Neuronal stem cell (in vitro differentiated cells): ENCODE measurements around the gene LIMK2.
"Not testable (repeated sequence)": the region's sequence is repeated elsewhere in the genome, so short reads cannot be mapped to it uniquely, and the experiment has no call there.

ENCODE experiments used
- DNase-seq: peaks from one replicate; pipeline ENCODE4 v3.0.0-alpha.2; 2013; ENCODE audit warnings: low spot score
- H2AFZ ChIP-seq: one replicate; pipeline ENCODE4 v1.6.1; 2013; ENCODE audit warnings: mild to moderate bottlenecking, low read length, inconsistent platforms
- H2AK5ac ChIP-seq: 2 replicates; pipeline ENCODE4 v1.6.1; 2013; ENCODE audit warnings: low read depth, mild to moderate bottlenecking, inconsistent platforms, low read length, moderate library complexity, mixed read lengths
- H2BK120ac ChIP-seq: 2 replicates; pipeline ENCODE4 v1.6.1; 2013; ENCODE audit warnings: low read depth, mild to moderate bottlenecking, inconsistent platforms, low read length, moderate library complexity, mixed read lengths
- H2BK12ac ChIP-seq: one replicate; pipeline ENCODE4 v1.6.1; 2013; ENCODE audit warnings: low read length, inconsistent platforms
- H2BK15ac ChIP-seq: 2 replicates; pipeline ENCODE4 v1.6.1; 2013; ENCODE audit warnings: mild to moderate bottlenecking, low read length, inconsistent platforms, mixed read lengths
- H2BK5ac ChIP-seq: one replicate; pipeline ENCODE4 v1.6.1; 2013; ENCODE audit warnings: inconsistent platforms, mild to moderate bottlenecking, low read length, moderate library complexity
- H3K14ac ChIP-seq: one replicate; pipeline ENCODE4 v1.6.1; 2013; ENCODE audit warnings: low read length, inconsistent platforms
- H3K18ac ChIP-seq: 2 replicates; pipeline ENCODE4 v1.6.1; 2013; ENCODE audit warnings: low read length, inconsistent platforms
- H3K23ac ChIP-seq: 2 replicates; pipeline ENCODE4 v1.6.1; 2013; ENCODE audit warnings: low read depth, mild to moderate bottlenecking, mixed read lengths, low read length, inconsistent platforms; ENCODE audit not compliant: poor library complexity
- H3K27ac ChIP-seq: replicated peaks from 3 replicates; pipeline ENCODE4 v1.5.1; 2013; ENCODE audit warnings: low read length, inconsistent platforms
- H3K27me3 ChIP-seq, 3 experiments: 2 replicates each; pipeline ENCODE4 v1.6.1; 2013; ENCODE audit warnings: low read length in 3 of 3, mild to moderate bottlenecking in 2 of 3, inconsistent platforms in 1 of 3, low read depth in 1 of 3, mixed read lengths in 1 of 3, moderate library complexity in 1 of 3; ENCODE audit not compliant: control insufficient read depth in 3 of 3, insufficient read depth in 3 of 3
- H3K36me3 ChIP-seq, 2 donors: replicated peaks in 1 of 2; 2 replicates each; pipeline ENCODE4 v1.6.1; 2013; ENCODE audit warnings: low read length in 2 of 2; ENCODE audit not compliant: control insufficient read depth in 2 of 2, insufficient read depth in 2 of 2
- H3K4ac ChIP-seq: 2 replicates; pipeline ENCODE4 v1.6.1; 2013; ENCODE audit warnings: inconsistent platforms, mild to moderate bottlenecking, low read length, moderate library complexity
- H3K4me1 ChIP-seq, 2 donors: 1 replicate in 1 of 2; 2 replicates in 1 of 2; pipeline ENCODE4 v1.6.1; 2013; ENCODE audit warnings: low read length in 2 of 2, low read depth in 1 of 2; ENCODE audit not compliant: control insufficient read depth in 2 of 2, insufficient read depth in 1 of 2
- H3K4me2 ChIP-seq: one replicate; pipeline ENCODE4 v1.6.1; 2013; ENCODE audit warnings: mild to moderate bottlenecking, low read length, inconsistent platforms; ENCODE audit not compliant: insufficient read depth, poor library complexity, severe bottlenecking
- H3K4me3 ChIP-seq, 2 donors: 2 replicates each; pipeline ENCODE4 v1.5.1; 2013; ENCODE audit warnings: low read length in 2 of 2, mild to moderate bottlenecking in 2 of 2, inconsistent platforms in 1 of 2, moderate library complexity in 1 of 2
- H3K79me1 ChIP-seq: one replicate; pipeline ENCODE4 v1.6.1; 2013; ENCODE audit warnings: low read depth, mild to moderate bottlenecking, inconsistent platforms, low read length, moderate library complexity
- H3K9ac ChIP-seq: one replicate; pipeline ENCODE4 v1.6.1; 2013; ENCODE audit warnings: mild to moderate bottlenecking, low read depth, low read length, inconsistent platforms; ENCODE audit not compliant: poor library complexity
- H3K9me3 ChIP-seq, 2 donors: replicated peaks in 1 of 2; 2 replicates each; pipeline versions ENCODE3 to v1.6.1; 2013; ENCODE audit warnings: low read length in 2 of 2, mild to moderate bottlenecking in 2 of 2, inconsistent platforms in 1 of 2, low read depth in 1 of 2, mixed read lengths in 1 of 2, moderate library complexity in 1 of 2; ENCODE audit not compliant: control insufficient read depth in 2 of 2, insufficient read depth in 1 of 2
- H4K8ac ChIP-seq: one replicate; pipeline ENCODE4 v1.6.1; 2013; ENCODE audit warnings: low read depth, mild to moderate bottlenecking, inconsistent platforms, low read length, moderate library complexity
- H4K91ac ChIP-seq: one replicate; pipeline ENCODE4 v1.6.1; 2013; ENCODE audit warnings: low read length, low read depth, mild to moderate bottlenecking, inconsistent platforms; ENCODE audit not compliant: poor library complexity
- WGBS, 2 donors: extraction: QIAGEN DNeasy Blood & Tissue Kit; methylation state at CpG; one replicate each; pipeline ENCODE4 v1.1.7; 2013; ENCODE audit warnings: missing lambda C conversion rate in 2 of 2, mixed read lengths in 1 of 2; ENCODE audit not compliant: insufficient read length in 2 of 2, insufficient replicate concordance in 1 of 2; ENCODE audit errors: extremely low coverage in 2 of 2; 5-methylcytosine and 5-hydroxymethylcytosine counted together

The LIMK2 gene

GRCh38 chr22:31193092-31193491 is 19.0 kb upstream of the LIMK2 start:
- H3K4ac ChIP-seq = no peak overlapping the region
- H3K14ac ChIP-seq = no peak overlapping the region
- no peaks in the 10 kb centered on the region for H3K27me3 ChIP-seq
- no peak overlapping the region for H3K4me2 ChIP-seq
- H2BK15ac ChIP-seq = no peak overlapping the region
- no peak overlapping the region for H3K4me3 ChIP-seq
- no peaks in the 10 kb centered on the region for H3K79me1 ChIP-seq
- H2BK120ac ChIP-seq = no peak overlapping the region
- no peak overlapping the region for H3K23ac ChIP-seq
- H3K18ac ChIP-seq = no peak overlapping the region
- no peaks in the 10 kb centered on the region for H3K9me3 ChIP-seq
- no CpG with 5 or more reads among the region's 3 CpGs for WGBS, 2 donors
- H3K36me3 ChIP-seq = peaks cover 4 to 70% of the 10 kb centered on the region in 2 donors
- H3K27ac ChIP-seq = no peak overlapping the region
- H2BK12ac ChIP-seq = no peak overlapping the region
- H2BK5ac ChIP-seq = no peak overlapping the region
- H3K9ac ChIP-seq = no peak overlapping the region
- no peak overlapping the region for H4K91ac ChIP-seq
- no peaks in the 10 kb centered on the region for H3K4me1 ChIP-seq
- no peak for DNase-seq
- H2AFZ ChIP-seq = no peak overlapping the region
- no peak overlapping the region for H2AK5ac ChIP-seq
- H4K8ac ChIP-seq = no peak overlapping the region

- H3K9ac ChIP-seq, H3K14ac ChIP-seq, H3K27ac ChIP-seq, H2AK5ac ChIP-seq, DNase-seq, H2BK15ac ChIP-seq, H2BK120ac ChIP-seq, H3K27me3 ChIP-seq, H3K9me3 ChIP-seq, H3K4me1 ChIP-seq, H3K4me2 ChIP-seq, H2AFZ ChIP-seq, H2BK5ac ChIP-seq, H2BK12ac ChIP-seq, H4K91ac ChIP-seq, H3K18ac ChIP-seq, H4K8ac ChIP-seq, H3K4ac ChIP-seq, H3K79me1 ChIP-seq, H3K23ac ChIP-seq, H3K4me3 ChIP-seq: not testable (repeated sequence)
- H3K36me3 ChIP-seq = peaks cover 8 to 68% of the 10 kb centered on the region in 2 donors
- no CpG with 5 or more reads among the region's 5 CpGs for WGBS, 2 donors
Measured at GRCh38 chr22:31194681-31195080, 17.4 kb upstream of the LIMK2 start.

- Histone ChIP-seq H3K4ac (no peak overlapping the region), H3K4me2 (no peak overlapping the region), H3K14ac (no peak overlapping the region), H3K27me3 (no peaks in the 10 kb centered on the region), H3K4me3 (no peak overlapping the region), H3K23ac (no peak overlapping the region), H3K27ac (no peak overlapping the region), H3K9me3 (no peaks in the 10 kb centered on the region), H2AK5ac (no peak overlapping the region), H4K91ac (no peak overlapping the region), H4K8ac (no peak overlapping the region), H2BK5ac (no peak overlapping the region), H2BK12ac (no peak overlapping the region), H3K9ac (no peak overlapping the region), H2AFZ (no peak overlapping the region), H3K4me1 (no peaks in the 10 kb centered on the region), H3K36me3 (peaks cover 6 to 62% of the 10 kb centered on the region in 2 donors), H2BK15ac (no peak overlapping the region), H2BK120ac (no peak overlapping the region), H3K18ac (no peak overlapping the region), H3K79me1 (no peaks in the 10 kb centered on the region)
- no CpG with 5 or more reads among the region's 3 CpGs for WGBS, 2 donors
- no peak for DNase-seq
Measured at GRCh38 chr22:31199187-31199586, 12.9 kb upstream of the LIMK2 start.

- H4K8ac ChIP-seq, H3K4ac ChIP-seq, H2BK15ac ChIP-seq, DNase-seq, H3K27ac ChIP-seq, H3K14ac ChIP-seq, H3K27me3 ChIP-seq, H3K4me2 ChIP-seq, H3K9me3 ChIP-seq, H2BK5ac ChIP-seq, H2BK120ac ChIP-seq, H2AFZ ChIP-seq, H3K4me1 ChIP-seq, H3K79me1 ChIP-seq, H3K9ac ChIP-seq, H2BK12ac ChIP-seq, H4K91ac ChIP-seq, H2AK5ac ChIP-seq, H3K18ac ChIP-seq, H3K4me3 ChIP-seq, H3K23ac ChIP-seq: not testable (repeated sequence)
- H3K36me3 ChIP-seq = peaks cover 0 to 45% of the 10 kb centered on the region in 2 donors
- no CpG with 5 or more reads among the region's 8 CpGs for WGBS, 2 donors
Measured at GRCh38 chr22:31204352-31204984, 7.6 kb upstream of the LIMK2 start.
